Thoracic aorta (tissue), 2 donors: ENCODE results near the gene PDE9A. TPM values are rescaled to one million over a fixed set of nuclear protein-coding genes. Genes with fewer than 3 reads are reported as not detected.

ENCODE experiments used
- ATAC-seq: fragments of 150-250 bp; one replicate; pipeline ENCODE4 v1.8.0; 2017; ENCODE audit warnings: low read depth; ENCODE audit not compliant: insufficient number of reproducible peaks, low FRiP score
- DNase-seq: peaks from one replicate; pipeline ENCODE4 v3.0.0-alpha.2; 2020; ENCODE audit warnings: low spot score
- H3K27ac ChIP-seq, 2 donors: fragments of 200-600 bp; sonication (generic); 1 replicate in 1 of 2; 2 replicates in 1 of 2; pipeline ENCODE4 v1.5.1; 2016; ENCODE audit warnings: mild to moderate bottlenecking in 2 of 2, moderate library complexity in 2 of 2
- H3K27me3 ChIP-seq: fragments of 200-600 bp; sonication (generic); replicated peaks from 2 replicates; pipeline ENCODE4 v1.6.0; 2016; ENCODE audit warnings: mild to moderate bottlenecking; ENCODE audit not compliant: insufficient read depth
- H3K36me3 ChIP-seq: fragments of 200-600 bp; sonication (generic); one replicate; pipeline ENCODE4 v1.5.1; 2016
- H3K4me1 ChIP-seq, 2 donors: fragments of 200-600 bp; sonication (generic); 1 replicate in 1 of 2; 2 replicates in 1 of 2; pipeline versions ENCODE4 v1.5.1 to v1.6.0; 2016; ENCODE audit warnings: low read depth in 2 of 2, mild to moderate bottlenecking in 1 of 2; ENCODE audit not compliant: control insufficient read depth in 1 of 2
- H3K4me3 ChIP-seq: fragments of 200-600 bp; sonication (generic); 2 replicates; pipeline ENCODE4 v1.5.1; 2016; ENCODE audit warnings: mild to moderate bottlenecking
- H3K9me3 ChIP-seq: fragments of 200-600 bp; sonication (generic); 2 replicates; pipeline ENCODE4 v1.5.1; 2016
- total RNA-seq, 2 donors: library from RNA; depleted of rRNA; stranded (reverse); fragments of >200 nt; gene quantifications; one replicate each; pipeline versions ENCODE4 v1.1.0 to v1.2.3, GENCODE V29; 2016
- TF ChIP-seq, protein P1 (sequence below): fragments of 200-600 bp; sonication (generic); IDR thresholded peaks from one replicate; pipeline ENCODE4 v1.5.1; 2019; ENCODE audit warnings: antibody characterized with exemption

PDE9A gene
- total RNA-seq, 2 donors from 2014 or later: 4.2 to 4.7 TPM

DNA sequence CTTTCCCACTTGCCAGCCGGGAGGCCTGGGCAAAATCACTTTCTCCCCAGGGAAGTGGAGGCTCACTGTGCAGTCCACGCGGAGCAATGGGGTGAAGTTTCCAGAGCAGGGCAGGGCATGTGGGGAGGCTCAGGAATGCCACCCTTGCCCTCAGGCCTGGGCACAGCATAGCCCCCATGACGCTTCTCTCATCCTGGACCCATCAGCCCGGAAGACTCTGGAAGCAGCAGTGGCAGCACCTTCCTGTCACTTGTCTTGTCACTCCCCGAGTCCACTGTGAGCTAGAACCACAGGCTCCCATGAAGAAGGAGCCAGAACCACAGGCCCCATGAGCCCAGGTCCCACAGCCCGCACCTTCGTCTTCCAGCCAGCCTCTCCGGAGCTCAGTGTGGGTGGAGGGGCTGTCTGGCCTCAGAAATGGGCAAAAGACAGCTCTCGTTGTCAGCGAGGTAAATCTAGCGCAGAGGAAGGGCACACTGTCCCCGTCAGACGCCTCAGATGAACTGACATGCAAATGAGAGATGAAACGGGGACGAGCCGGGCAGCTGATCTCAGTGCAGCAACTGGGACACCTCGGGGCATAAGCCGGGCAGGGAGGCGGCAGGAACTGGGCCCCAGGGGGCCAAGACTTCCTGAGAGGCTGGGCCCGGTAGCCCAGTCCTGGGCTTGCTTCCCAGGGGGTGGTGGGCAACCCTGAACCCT is 6.1 kb downstream of the PDE9A start:
- no peak for ATAC-seq
- Histone ChIP-seq H3K4me1 (peaks cover 0 to 3% of the 10 kb centered on the region in 2 donors), H3K27ac (no peak overlapping the region), H3K36me3 (no peaks in the 10 kb centered on the region), H3K27me3 (no peaks in the 10 kb centered on the region), H3K9me3 (no peaks in the 10 kb centered on the region), H3K4me3 (no peak overlapping the region)
- DNase-seq: no peak
- TF ChIP-seq, protein P1, sequence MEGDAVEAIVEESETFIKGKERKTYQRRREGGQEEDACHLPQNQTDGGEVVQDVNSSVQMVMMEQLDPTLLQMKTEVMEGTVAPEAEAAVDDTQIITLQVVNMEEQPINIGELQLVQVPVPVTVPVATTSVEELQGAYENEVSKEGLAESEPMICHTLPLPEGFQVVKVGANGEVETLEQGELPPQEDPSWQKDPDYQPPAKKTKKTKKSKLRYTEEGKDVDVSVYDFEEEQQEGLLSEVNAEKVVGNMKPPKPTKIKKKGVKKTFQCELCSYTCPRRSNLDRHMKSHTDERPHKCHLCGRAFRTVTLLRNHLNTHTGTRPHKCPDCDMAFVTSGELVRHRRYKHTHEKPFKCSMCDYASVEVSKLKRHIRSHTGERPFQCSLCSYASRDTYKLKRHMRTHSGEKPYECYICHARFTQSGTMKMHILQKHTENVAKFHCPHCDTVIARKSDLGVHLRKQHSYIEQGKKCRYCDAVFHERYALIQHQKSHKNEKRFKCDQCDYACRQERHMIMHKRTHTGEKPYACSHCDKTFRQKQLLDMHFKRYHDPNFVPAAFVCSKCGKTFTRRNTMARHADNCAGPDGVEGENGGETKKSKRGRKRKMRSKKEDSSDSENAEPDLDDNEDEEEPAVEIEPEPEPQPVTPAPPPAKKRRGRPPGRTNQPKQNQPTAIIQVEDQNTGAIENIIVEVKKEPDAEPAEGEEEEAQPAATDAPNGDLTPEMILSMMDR: no peak

DNA sequence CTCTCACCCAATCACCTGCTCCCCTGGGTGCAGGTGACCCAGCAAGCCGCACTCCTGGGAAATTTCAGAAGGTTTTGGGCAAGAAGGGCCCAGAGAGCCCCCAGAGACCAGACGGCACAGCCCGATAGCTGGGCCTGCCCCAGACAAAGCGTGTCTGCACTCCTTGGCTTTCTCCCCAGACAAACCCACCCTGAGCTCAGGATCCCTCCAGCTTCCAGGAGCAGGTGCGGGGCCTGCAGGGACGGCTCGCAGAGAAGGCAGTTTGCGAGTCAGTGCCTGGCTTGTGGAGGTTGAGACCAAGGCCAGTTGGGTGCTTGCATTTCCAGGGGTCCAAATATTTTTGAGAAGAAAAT is 6.7 kb downstream of the PDE9A start:
- DNase-seq (no peak), ATAC-seq (no peak)
- Histone ChIP-seq H3K4me3 (no peak overlapping the region), H3K27ac (no peak overlapping the region), H3K36me3 (no peaks in the 10 kb centered on the region), H3K4me1 (no peaks in the 10 kb centered on the region), H3K27me3 (no peaks in the 10 kb centered on the region), H3K9me3 (no peaks in the 10 kb centered on the region)
- TF ChIP-seq, protein P1: no peak

DNA sequence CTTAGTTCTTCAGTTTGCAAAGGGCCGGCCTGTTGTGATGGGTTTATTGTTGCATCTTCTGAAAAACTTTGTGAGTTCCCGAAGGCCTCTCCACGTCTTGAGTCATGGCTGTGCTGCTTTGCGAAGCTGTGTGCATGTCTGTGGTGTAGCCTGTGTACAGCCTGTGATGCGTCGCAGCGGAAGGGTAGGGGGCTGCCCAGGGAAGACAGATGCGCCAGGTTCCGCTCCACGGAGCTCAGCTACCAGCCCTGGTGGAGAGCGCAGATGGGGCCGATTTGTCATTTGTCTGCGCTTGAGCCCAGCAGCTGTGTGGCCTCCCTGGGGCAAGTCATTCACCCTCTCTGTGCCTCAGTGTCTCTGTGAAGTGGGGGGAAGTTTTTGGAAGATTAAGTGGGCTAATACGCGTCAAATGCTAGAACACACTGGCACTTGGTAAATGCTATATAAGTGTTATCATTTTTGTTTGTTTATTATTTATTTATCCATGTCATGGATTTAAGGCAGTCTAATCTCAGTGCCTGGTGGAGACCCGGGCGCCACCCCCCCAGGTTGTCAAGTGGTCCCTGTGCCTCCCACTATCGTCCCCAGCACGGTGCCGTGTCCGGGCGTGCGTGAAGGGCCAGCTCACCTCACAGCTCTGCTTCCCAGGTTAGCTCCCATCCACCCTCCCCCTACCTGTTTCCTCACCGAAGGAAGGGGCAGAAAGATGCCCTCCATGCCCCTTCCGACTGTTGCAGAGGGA is 8.4 kb downstream of the PDE9A start:
- TF ChIP-seq, protein P1: no peak

DNA sequence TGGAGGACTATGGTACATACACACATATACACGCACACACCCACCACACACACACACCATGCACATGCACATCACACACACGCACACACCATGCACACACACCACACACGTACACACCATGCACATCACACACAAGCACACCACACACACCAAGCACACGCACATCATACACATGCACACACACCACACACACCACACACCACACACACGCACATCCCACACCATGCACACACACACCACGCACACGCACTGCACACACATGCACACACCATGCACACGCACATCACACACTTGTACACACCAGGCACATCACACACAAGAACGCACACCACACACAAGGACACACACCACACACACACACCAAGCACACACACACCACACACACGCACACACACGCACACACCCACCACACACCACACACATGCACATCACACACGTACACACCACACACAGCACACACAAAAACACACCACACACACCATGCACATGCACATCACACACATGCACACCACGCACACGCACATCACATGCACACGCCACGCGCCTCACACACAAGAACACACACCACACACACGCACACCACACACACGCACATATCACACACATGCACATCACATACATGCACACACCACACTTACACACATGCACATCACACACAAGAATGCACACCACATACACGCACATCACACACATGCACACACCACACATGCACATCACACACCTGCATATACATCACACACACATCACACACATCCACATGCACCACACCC is 9.2 kb downstream of the PDE9A start:
- Histone ChIP-seq H3K36me3 (no peaks in the 10 kb centered on the region), H3K27me3 (no peaks in the 10 kb centered on the region), H3K9me3 (no peaks in the 10 kb centered on the region), H3K4me3 (no peak overlapping the region), H3K4me1 (no peaks in the 10 kb centered on the region), H3K27ac (no peak overlapping the region)
- DNase-seq (no peak), ATAC-seq (no peak)
- TF ChIP-seq, protein P1: no peak

More for the DNA sequence above, 8.4 kb downstream of the PDE9A start:
- Histone ChIP-seq H3K4me1 (no peaks in the 10 kb centered on the region), H3K27me3 (no peaks in the 10 kb centered on the region), H3K27ac (no peak overlapping the region), H3K9me3 (no peaks in the 10 kb centered on the region), H3K4me3 (no peak overlapping the region), H3K36me3 (no peaks in the 10 kb centered on the region)
- no peak for ATAC-seq
- DNase-seq: no peak

DNA sequence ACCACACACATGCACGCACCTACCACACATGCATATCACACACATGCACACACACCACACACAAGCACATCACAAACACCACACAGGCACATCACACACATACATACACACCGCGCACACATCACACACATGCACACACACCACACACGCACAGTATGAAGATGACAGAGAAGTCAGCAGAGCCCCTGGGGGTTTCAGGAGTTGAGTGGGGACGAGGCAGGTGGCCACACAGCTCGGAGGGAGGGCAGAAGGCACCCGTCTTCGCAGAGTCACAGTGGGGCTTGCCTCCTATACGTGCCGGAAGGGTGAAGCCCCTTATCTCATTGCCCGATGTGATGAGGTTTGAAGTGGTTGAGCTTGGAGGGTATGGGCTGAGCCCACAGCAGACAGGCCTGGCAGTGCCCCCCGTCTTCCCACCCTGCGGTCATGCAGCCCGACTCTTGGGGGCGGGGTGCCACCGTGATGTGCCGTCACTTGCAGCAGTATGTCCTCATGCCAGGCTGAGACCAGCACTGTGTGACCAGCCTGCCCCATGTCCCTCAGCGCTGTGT is 9.9 kb downstream of the PDE9A start:
- Histone ChIP-seq H3K9me3 (no peaks in the 10 kb centered on the region), H3K27ac (no peak overlapping the region), H3K27me3 (no peaks in the 10 kb centered on the region), H3K4me3 (no peak overlapping the region), H3K4me1 (no peaks in the 10 kb centered on the region), H3K36me3 (no peaks in the 10 kb centered on the region)
- ATAC-seq (no peak), DNase-seq (no peak)
- TF ChIP-seq, protein P1: no peak
